IMR-90 (cell line): ENCODE measurements around the gene PIK3R3.

Experiments used
- CTCF ChIP-seq: conservative IDR thresholded peaks from 2 replicates; pipeline ENCODE4 v1.5.1; 2012; ENCODE audit warnings: mild to moderate bottlenecking, low read depth, low read length, improper control_type of control experiment
- ELK1 ChIP-seq: fragments of 150-350 bp; IDR thresholded peaks from 2 replicates; pipeline ENCODE4 v1.6.1; 2016; ENCODE audit warnings: low read depth, mild to moderate bottlenecking, low read length, moderate library complexity, borderline replicate concordance
- MAFK ChIP-seq: IDR thresholded peaks from 2 replicates; pipeline ENCODE4 v1.6.1; 2012; ENCODE audit warnings: low read depth, low read length, improper control_type of control experiment
- MXI1 ChIP-seq: IDR thresholded peaks from 2 replicates; pipeline ENCODE4 v1.6.1; 2012; ENCODE audit warnings: low read depth, mild to moderate bottlenecking, low read length, moderate library complexity, borderline replicate concordance
- POLR2A ChIP-seq: IDR thresholded peaks from 2 replicates; pipeline ENCODE4 v1.6.1; 2012; ENCODE audit warnings: mild to moderate bottlenecking, low read depth, low read length
- RFX5 ChIP-seq: IDR thresholded peaks from 2 replicates; pipeline ENCODE4 v1.8.0; 2012; ENCODE audit warnings: low read depth, mild to moderate bottlenecking, low read length, moderate library complexity
- USF2 ChIP-seq: fragments of 150-350 bp; IDR thresholded peaks from 2 replicates; pipeline ENCODE4 v1.6.1; 2017; ENCODE audit warnings: mild to moderate bottlenecking, antibody characterized with exemption, low read length, low read depth

- no peak for TF ChIP-seq POLR2A
- no peak for TF ChIP-seq CTCF
- TF ChIP-seq MXI1: no peak
- TF ChIP-seq MAFK: no peak
- TF ChIP-seq USF2: no peak
- TF ChIP-seq ELK1: no peak
- TF ChIP-seq RFX5: no peak
Observed at GRCh38 chr1:46017876-46018503, 114.4 kb downstream of the PIK3R3 start.
